IMR-90 (cell line): ENCODE results near the gene AMY1A. TPM values are rescaled to one million over a fixed set of nuclear protein-coding genes. Genes with fewer than 3 reads are reported as not detected.
"Not testable (repeated sequence)": the region's sequence is repeated elsewhere in the genome, so short reads cannot be mapped to it uniquely, and the experiment has no call there.

ENCODE experiments used
- ATAC-seq: fragments of 200-7000 bp; cut with Tn5 transposase; 2 replicates; pipeline ENCODE4 v1.9.1; 2020; ENCODE audit warnings: low read depth, mild to moderate bottlenecking, moderate library complexity
- BruUV-seq: library from RNA; stranded (reverse); fragments of 400-500 nt; replicated peaks from 2 replicates; lab custom pipeline; 2021; lab: Mats Ljungman, UMichigan
- CTCF ChIA-PET: fragments of 300-600 bp; formaldehyde crosslinking; extraction: SDS; loops from one replicate; lab custom pipeline; 2021; ENCODE audit warnings: antibody characterized with exemption; lab: Yijun Ruan, JAX
- POLR2A ChIA-PET: fragments of 300-600 bp; sonication (Branson Sonifier 250); formaldehyde crosslinking; loops from one replicate; lab custom pipeline; 2022; ENCODE audit warnings: antibody characterized with exemption; ENCODE audit not compliant: unreplicated experiment; lab: Charles Lee
- DNase-seq: peaks from one replicate; pipeline ENCODE4 v3.0.0; 2013
- H2AFZ ChIP-seq: replicated peaks from 2 replicates; pipeline ENCODE3; 2013; ENCODE audit warnings: low read length, mild to moderate bottlenecking; ENCODE audit not compliant: poor library complexity
- H2AK5ac ChIP-seq: 2 replicates; pipeline ENCODE4 v1.6.1; 2013; ENCODE audit warnings: low read depth, low read length, inconsistent platforms
- H2AK9ac ChIP-seq: replicated peaks from 2 replicates; pipeline ENCODE3; 2013; ENCODE audit warnings: mild to moderate bottlenecking, low read depth, low read length, moderate library complexity; ENCODE audit not compliant: poor library complexity
- H2BK120ac ChIP-seq: 2 replicates; pipeline ENCODE4 v1.6.1; 2013; ENCODE audit warnings: low read depth, low read length, inconsistent platforms
- H2BK15ac ChIP-seq: 3 replicates; pipeline ENCODE4 v1.6.1; 2013; ENCODE audit warnings: low read depth, low read length, inconsistent platforms
- H2BK20ac ChIP-seq: 2 replicates; pipeline ENCODE4 v1.6.1; 2013; ENCODE audit warnings: low read depth, mild to moderate bottlenecking, inconsistent platforms, low read length, moderate library complexity
- H2BK5ac ChIP-seq: 2 replicates; pipeline ENCODE4 v1.6.1; 2013; ENCODE audit warnings: mild to moderate bottlenecking, low read depth, low read length, inconsistent platforms; ENCODE audit not compliant: poor library complexity, severe bottlenecking
- H3K14ac ChIP-seq: replicated peaks from 2 replicates; pipeline ENCODE4 v1.6.1; 2013; ENCODE audit warnings: low read depth, low read length, inconsistent platforms
- H3K18ac ChIP-seq: 2 replicates; pipeline ENCODE4 v1.6.1; 2013; ENCODE audit warnings: low read depth, low read length, control low read depth
- H3K23ac ChIP-seq: 2 replicates; pipeline ENCODE4 v1.6.1; 2013; ENCODE audit warnings: low read depth, low read length, inconsistent platforms
- H3K27ac ChIP-seq: 2 replicates; pipeline ENCODE4 v1.5.1; 2013; ENCODE audit warnings: mild to moderate bottlenecking, control low read depth, low read length; ENCODE audit not compliant: insufficient read depth
- H3K27me3 ChIP-seq: 2 replicates; pipeline ENCODE4 v1.6.1; 2013; ENCODE audit warnings: low read length; ENCODE audit not compliant: control insufficient read depth, insufficient read depth
- H3K36me3 ChIP-seq: 2 replicates; pipeline ENCODE4 v1.6.1; 2013; ENCODE audit warnings: low read length, mixed read lengths; ENCODE audit not compliant: control insufficient read depth, insufficient read depth
- H3K4ac ChIP-seq: 2 replicates; pipeline ENCODE4 v1.6.1; 2013; ENCODE audit warnings: low read depth, low read length, inconsistent platforms
- H3K4me1 ChIP-seq: 2 replicates; pipeline ENCODE4 v1.6.1; 2013; ENCODE audit warnings: low read length, mixed read lengths; ENCODE audit not compliant: control insufficient read depth, insufficient read depth
- H3K4me2 ChIP-seq: 2 replicates; pipeline ENCODE4 v1.6.1; 2013; ENCODE audit warnings: low read depth, mild to moderate bottlenecking, control low read depth, low read length, moderate library complexity
- H3K4me3 ChIP-seq: 2 replicates; pipeline ENCODE4 v1.5.1; 2013; ENCODE audit warnings: low read depth, mild to moderate bottlenecking, control low read depth, low read length, moderate library complexity; ENCODE audit not compliant: insufficient read depth
- H3K56ac ChIP-seq: 2 replicates; pipeline ENCODE4 v1.6.1; 2013; ENCODE audit warnings: low read length, inconsistent platforms; ENCODE audit not compliant: insufficient read depth; ENCODE audit errors: extremely low read depth
- H3K79me1 ChIP-seq, 2 experiments: 2 replicates each; pipeline ENCODE4 v1.6.1; 2013; ENCODE audit warnings: low read length in 2 of 2, inconsistent platforms in 1 of 2, low read depth in 1 of 2
- H3K9ac ChIP-seq: 2 replicates; pipeline ENCODE4 v1.6.1; 2013; ENCODE audit warnings: low read depth, low read length, control low read depth
- H3K9me1 ChIP-seq: 2 replicates; pipeline ENCODE4 v1.6.1; 2013; ENCODE audit warnings: low read length, inconsistent platforms; ENCODE audit not compliant: insufficient read depth
- H3K9me3 ChIP-seq: 2 replicates; pipeline ENCODE4 v1.6.1; 2013; ENCODE audit warnings: low read length; ENCODE audit not compliant: control insufficient read depth, insufficient read depth
- H4K20me1 ChIP-seq: 2 replicates; pipeline ENCODE4 v1.6.1; 2013; ENCODE audit warnings: low read length, inconsistent platforms; ENCODE audit not compliant: insufficient read depth
- H4K5ac ChIP-seq: 2 replicates; pipeline ENCODE4 v1.6.1; 2013; ENCODE audit warnings: mild to moderate bottlenecking, low read depth, low read length, control low read depth
- H4K8ac ChIP-seq, 2 experiments: 2 replicates each; pipeline ENCODE4 v1.6.1; 2013; ENCODE audit warnings: low read depth in 2 of 2, low read length in 2 of 2, control low read depth in 1 of 2, inconsistent platforms in 1 of 2
- H4K91ac ChIP-seq: 2 replicates; pipeline ENCODE4 v1.6.1; 2013; ENCODE audit warnings: low read depth, low read length, inconsistent platforms; ENCODE audit not compliant: insufficient read depth
- WGBS, 2 experiments: methylation state at CpG; one replicate each; pipeline versions ENCODE4 v1.1.5 to v1.1.7; 2013; ENCODE audit warnings: missing lambda C conversion rate in 2 of 2; ENCODE audit not compliant: insufficient read length in 1 of 2; ENCODE audit errors: extremely low coverage in 2 of 2; 5-methylcytosine and 5-hydroxymethylcytosine counted together
- dilution Hi-C: fragments of 300-500 bp; cut with HindIII; formaldehyde crosslinking; loops from one replicate; pipeline ENCODE4 v1.14.3; 2018; ENCODE audit warnings: low sequenced_read_pairs; ENCODE audit not compliant: unreplicated experiment
- in situ Hi-C: fragments of 300-500 bp; cut with MboI; formaldehyde crosslinking; loops from 3 replicates; pipeline ENCODE4 v1.14.3; 2019; ENCODE audit warnings: low sequenced_read_pairs, inconsistent platforms, mixed read lengths
- intact Hi-C: fragments of 100-400 bp; cut with micrococcal nuclease; formaldehyde crosslinking; loops from 2 replicates; pipeline ENCODE4 v1.10.0; 2022
- polyA plus RNA-seq, 3 experiments: library from polyadenylated mRNA; depleted of rRNA; stranded (reverse); fragments of >200 nt; gene quantifications; 2 replicates each; pipeline ENCODE4 v1.2.3, GENCODE V29; 2012; ENCODE audit warnings: low replicate concordance in 1 of 3
- total RNA-seq: library from RNA; depleted of rRNA; stranded (reverse); fragments of >200 nt; gene quantifications from 2 replicates; pipeline ENCODE4 v1.2.3, GENCODE V29; 2012

AMY1A gene
- total and polyA plus RNA-seq, 2 of the 4 experiments (the other 2 are of a cell fraction), result not detected

GRCh38 chr1:103643908-103644307 is 11.7 kb upstream of the AMY1A start:
- H3K14ac ChIP-seq, intact Hi-C loops, H3K23ac ChIP-seq, H2AK9ac ChIP-seq, POLR2A ChIA-PET, H2AK5ac ChIP-seq, DNase-seq, H4K8ac ChIP-seq, CTCF ChIA-PET, H3K9me3 ChIP-seq, H4K20me1 ChIP-seq, dilution Hi-C loops, ATAC-seq, H3K27ac ChIP-seq, H3K9ac ChIP-seq, H2BK5ac ChIP-seq, H3K79me1 ChIP-seq, H3K56ac ChIP-seq, H3K4me2 ChIP-seq, H3K4me1 ChIP-seq, H4K91ac ChIP-seq, H3K9me1 ChIP-seq, in situ Hi-C loops, H2AFZ ChIP-seq, H3K27me3 ChIP-seq, H2BK120ac ChIP-seq, H3K36me3 ChIP-seq, H3K4ac ChIP-seq, H3K4me3 ChIP-seq, BruUV-seq, H3K18ac ChIP-seq, H2BK20ac ChIP-seq, H2BK15ac ChIP-seq, H4K5ac ChIP-seq: not testable (repeated sequence)
- WGBS, 2 experiments, result no CpG with 5 or more reads among the region's 3 CpGs

GRCh38 chr1:103650305-103650704 is 5.3 kb upstream of the AMY1A start:
- H3K36me3 ChIP-seq, H3K9me1 ChIP-seq, intact Hi-C loops, H3K9ac ChIP-seq, H2AK5ac ChIP-seq, ATAC-seq, H4K5ac ChIP-seq, H3K9me3 ChIP-seq, H2BK120ac ChIP-seq, H3K14ac ChIP-seq, DNase-seq, H3K23ac ChIP-seq, dilution Hi-C loops, CTCF ChIA-PET, H3K27ac ChIP-seq, H2AFZ ChIP-seq, H3K56ac ChIP-seq, H4K8ac ChIP-seq, H4K20me1 ChIP-seq, H2BK5ac ChIP-seq, H3K4me1 ChIP-seq, H2BK20ac ChIP-seq, H3K4ac ChIP-seq, POLR2A ChIA-PET, H2BK15ac ChIP-seq, H3K27me3 ChIP-seq, H3K4me2 ChIP-seq, H2AK9ac ChIP-seq, H3K18ac ChIP-seq, in situ Hi-C loops, H3K4me3 ChIP-seq, H3K79me1 ChIP-seq, BruUV-seq, H4K91ac ChIP-seq: not testable (repeated sequence)
- WGBS, 2 experiments, result no CpG with 5 or more reads among the region's 3 CpGs
